IMR-90 (cell line): ENCODE measurements around the gene CNDP2. TPM values are rescaled to one million over a fixed set of nuclear protein-coding genes. Genes with fewer than 3 reads are reported as not detected.

ENCODE experiments used
- ATAC-seq: fragments of 200-7000 bp; cut with Tn5 transposase; 2 replicates; pipeline ENCODE4 v1.9.1; 2020; ENCODE audit warnings: low read depth, mild to moderate bottlenecking, moderate library complexity
- BruUV-seq: library from RNA; stranded (reverse); fragments of 400-500 nt; replicated peaks from 2 replicates; lab custom pipeline; 2021; lab: Mats Ljungman, UMichigan
- CTCF ChIA-PET: fragments of 300-600 bp; formaldehyde crosslinking; extraction: SDS; loops from one replicate; lab custom pipeline; 2021; ENCODE audit warnings: antibody characterized with exemption; lab: Yijun Ruan, JAX
- POLR2A ChIA-PET: fragments of 300-600 bp; sonication (Branson Sonifier 250); formaldehyde crosslinking; loops from one replicate; lab custom pipeline; 2022; ENCODE audit warnings: antibody characterized with exemption; ENCODE audit not compliant: unreplicated experiment; lab: Charles Lee
- DNase-seq: peaks from one replicate; pipeline ENCODE4 v3.0.0; 2013
- H2AFZ ChIP-seq: replicated peaks from 2 replicates; pipeline ENCODE3; 2013; ENCODE audit warnings: low read length, mild to moderate bottlenecking; ENCODE audit not compliant: poor library complexity
- H2AK5ac ChIP-seq: 2 replicates; pipeline ENCODE4 v1.6.1; 2013; ENCODE audit warnings: low read depth, low read length, inconsistent platforms
- H2AK9ac ChIP-seq: replicated peaks from 2 replicates; pipeline ENCODE3; 2013; ENCODE audit warnings: mild to moderate bottlenecking, low read depth, low read length, moderate library complexity; ENCODE audit not compliant: poor library complexity
- H2BK120ac ChIP-seq: 2 replicates; pipeline ENCODE4 v1.6.1; 2013; ENCODE audit warnings: low read depth, low read length, inconsistent platforms
- H2BK15ac ChIP-seq: 3 replicates; pipeline ENCODE4 v1.6.1; 2013; ENCODE audit warnings: low read depth, low read length, inconsistent platforms
- H2BK20ac ChIP-seq: 2 replicates; pipeline ENCODE4 v1.6.1; 2013; ENCODE audit warnings: low read depth, mild to moderate bottlenecking, inconsistent platforms, low read length, moderate library complexity
- H2BK5ac ChIP-seq: 2 replicates; pipeline ENCODE4 v1.6.1; 2013; ENCODE audit warnings: mild to moderate bottlenecking, low read depth, low read length, inconsistent platforms; ENCODE audit not compliant: poor library complexity, severe bottlenecking
- H3K14ac ChIP-seq: replicated peaks from 2 replicates; pipeline ENCODE4 v1.6.1; 2013; ENCODE audit warnings: low read depth, low read length, inconsistent platforms
- H3K18ac ChIP-seq: 2 replicates; pipeline ENCODE4 v1.6.1; 2013; ENCODE audit warnings: low read depth, low read length, control low read depth
- H3K23ac ChIP-seq: 2 replicates; pipeline ENCODE4 v1.6.1; 2013; ENCODE audit warnings: low read depth, low read length, inconsistent platforms
- H3K27ac ChIP-seq: 2 replicates; pipeline ENCODE4 v1.5.1; 2013; ENCODE audit warnings: mild to moderate bottlenecking, control low read depth, low read length; ENCODE audit not compliant: insufficient read depth
- H3K27me3 ChIP-seq: 2 replicates; pipeline ENCODE4 v1.6.1; 2013; ENCODE audit warnings: low read length; ENCODE audit not compliant: control insufficient read depth, insufficient read depth
- H3K36me3 ChIP-seq: 2 replicates; pipeline ENCODE4 v1.6.1; 2013; ENCODE audit warnings: low read length, mixed read lengths; ENCODE audit not compliant: control insufficient read depth, insufficient read depth
- H3K4ac ChIP-seq: 2 replicates; pipeline ENCODE4 v1.6.1; 2013; ENCODE audit warnings: low read depth, low read length, inconsistent platforms
- H3K4me1 ChIP-seq: 2 replicates; pipeline ENCODE4 v1.6.1; 2013; ENCODE audit warnings: low read length, mixed read lengths; ENCODE audit not compliant: control insufficient read depth, insufficient read depth
- H3K4me2 ChIP-seq: 2 replicates; pipeline ENCODE4 v1.6.1; 2013; ENCODE audit warnings: low read depth, mild to moderate bottlenecking, control low read depth, low read length, moderate library complexity
- H3K4me3 ChIP-seq: 2 replicates; pipeline ENCODE4 v1.5.1; 2013; ENCODE audit warnings: low read depth, mild to moderate bottlenecking, control low read depth, low read length, moderate library complexity; ENCODE audit not compliant: insufficient read depth
- H3K56ac ChIP-seq: 2 replicates; pipeline ENCODE4 v1.6.1; 2013; ENCODE audit warnings: low read length, inconsistent platforms; ENCODE audit not compliant: insufficient read depth; ENCODE audit errors: extremely low read depth
- H3K79me1 ChIP-seq, 2 experiments: 2 replicates each; pipeline ENCODE4 v1.6.1; 2013; ENCODE audit warnings: low read length in 2 of 2, inconsistent platforms in 1 of 2, low read depth in 1 of 2
- H3K9ac ChIP-seq: 2 replicates; pipeline ENCODE4 v1.6.1; 2013; ENCODE audit warnings: low read depth, low read length, control low read depth
- H3K9me1 ChIP-seq: 2 replicates; pipeline ENCODE4 v1.6.1; 2013; ENCODE audit warnings: low read length, inconsistent platforms; ENCODE audit not compliant: insufficient read depth
- H3K9me3 ChIP-seq: 2 replicates; pipeline ENCODE4 v1.6.1; 2013; ENCODE audit warnings: low read length; ENCODE audit not compliant: control insufficient read depth, insufficient read depth
- H4K20me1 ChIP-seq: 2 replicates; pipeline ENCODE4 v1.6.1; 2013; ENCODE audit warnings: low read length, inconsistent platforms; ENCODE audit not compliant: insufficient read depth
- H4K5ac ChIP-seq: 2 replicates; pipeline ENCODE4 v1.6.1; 2013; ENCODE audit warnings: mild to moderate bottlenecking, low read depth, low read length, control low read depth
- H4K8ac ChIP-seq, 2 experiments: 2 replicates each; pipeline ENCODE4 v1.6.1; 2013; ENCODE audit warnings: low read depth in 2 of 2, low read length in 2 of 2, control low read depth in 1 of 2, inconsistent platforms in 1 of 2
- H4K91ac ChIP-seq: 2 replicates; pipeline ENCODE4 v1.6.1; 2013; ENCODE audit warnings: low read depth, low read length, inconsistent platforms; ENCODE audit not compliant: insufficient read depth
- CEBPB ChIP-seq: IDR thresholded peaks from 2 replicates; pipeline ENCODE4 v1.6.1; 2012; ENCODE audit warnings: low read depth, low read length, improper control_type of control experiment
- CHD1 ChIP-seq: IDR thresholded peaks from 2 replicates; pipeline ENCODE4 v1.6.1; 2012; ENCODE audit warnings: low read depth, low read length, improper control_type of control experiment
- FOS ChIP-seq: fragments of 150-350 bp; IDR thresholded peaks from 2 replicates; pipeline ENCODE4 v1.6.1; 2016; ENCODE audit warnings: low read depth, low read length
- MAZ ChIP-seq: IDR thresholded peaks from 2 replicates; pipeline ENCODE4 v1.6.1; 2012; ENCODE audit warnings: low read depth, mild to moderate bottlenecking, low read length, improper control_type of control experiment, moderate library complexity, borderline replicate concordance
- NFE2L2 ChIP-seq: fragments of 150-350 bp; IDR thresholded peaks from 2 replicates; pipeline ENCODE4 v1.6.1; 2016; ENCODE audit warnings: low read depth, mild to moderate bottlenecking, low read length
- RAD21 ChIP-seq: IDR thresholded peaks from 2 replicates; pipeline ENCODE4 v1.6.1; 2012; ENCODE audit warnings: low read length, improper control_type of control experiment
- WGBS, 2 experiments: methylation state at CpG; one replicate each; pipeline versions ENCODE4 v1.1.5 to v1.1.7; 2013; ENCODE audit warnings: missing lambda C conversion rate in 2 of 2; ENCODE audit not compliant: insufficient read length in 1 of 2; ENCODE audit errors: extremely low coverage in 2 of 2; 5-methylcytosine and 5-hydroxymethylcytosine counted together
- dilution Hi-C: fragments of 300-500 bp; cut with HindIII; formaldehyde crosslinking; loops from one replicate; pipeline ENCODE4 v1.14.3; 2018; ENCODE audit warnings: low sequenced_read_pairs; ENCODE audit not compliant: unreplicated experiment
- in situ Hi-C: fragments of 300-500 bp; cut with MboI; formaldehyde crosslinking; loops from 3 replicates; pipeline ENCODE4 v1.14.3; 2019; ENCODE audit warnings: low sequenced_read_pairs, inconsistent platforms, mixed read lengths
- intact Hi-C: fragments of 100-400 bp; cut with micrococcal nuclease; formaldehyde crosslinking; loops from 2 replicates; pipeline ENCODE4 v1.10.0; 2022
- polyA plus RNA-seq, 3 experiments: library from polyadenylated mRNA; depleted of rRNA; stranded (reverse); fragments of >200 nt; gene quantifications; 2 replicates each; pipeline ENCODE4 v1.2.3, GENCODE V29; 2012; ENCODE audit warnings: low replicate concordance in 1 of 3
- total RNA-seq: library from RNA; depleted of rRNA; stranded (reverse); fragments of >200 nt; gene quantifications from 2 replicates; pipeline ENCODE4 v1.2.3, GENCODE V29; 2012
- TF ChIP-seq, protein P1 (sequence below): fragments of 150-350 bp; IDR thresholded peaks from 2 replicates; pipeline ENCODE4 v1.6.1; 2016; ENCODE audit warnings: low read depth, mild to moderate bottlenecking, low read length, moderate library complexity, borderline replicate concordance

The CNDP2 gene
- total and polyA plus RNA-seq, 2 of the 4 experiments (the other 2 are of a cell fraction), result 52.0 to 67.9 TPM

GRCh38 chr18:74517236-74517630 lies 21.1 kb downstream of the CNDP2 start:
- Histone ChIP-seq H4K8ac (no peak overlapping the region), H4K20me1 (no peaks in the 10 kb centered on the region; the same call in 1 of the 2 replicates), H3K18ac (no peak overlapping the region), H3K79me1 (no peaks in the 10 kb centered on the region; a peak in 1 of 4 replicates), H3K27me3 (no peaks in the 10 kb centered on the region), H3K27ac (no peak overlapping the region), H3K9ac (no peak overlapping the region), H2BK120ac (no peak overlapping the region), H3K23ac (no peak overlapping the region), H3K4ac (no peak overlapping the region), H2BK15ac (no peak overlapping the region), H2AK5ac (no peak overlapping the region), H3K9me3 (no peaks in the 10 kb centered on the region), H3K9me1 (no peaks in the 10 kb centered on the region), H2BK5ac (no peak overlapping the region), H4K91ac (no peak overlapping the region), H3K14ac (no peak overlapping the region), H2BK20ac (no peak overlapping the region), H3K56ac (no peak overlapping the region), H3K36me3 (peaks cover 57% of the 10 kb centered on the region), H4K5ac (no peak overlapping the region), H3K4me3 (no peak overlapping the region), H3K4me1 (no peaks in the 10 kb centered on the region), H2AK9ac (no peak overlapping the region), H3K4me2 (no peak overlapping the region), H2AFZ (no peak overlapping the region)
- ATAC-seq (no peak), DNase-seq (no peak)
- TF ChIP-seq, protein P1, sequence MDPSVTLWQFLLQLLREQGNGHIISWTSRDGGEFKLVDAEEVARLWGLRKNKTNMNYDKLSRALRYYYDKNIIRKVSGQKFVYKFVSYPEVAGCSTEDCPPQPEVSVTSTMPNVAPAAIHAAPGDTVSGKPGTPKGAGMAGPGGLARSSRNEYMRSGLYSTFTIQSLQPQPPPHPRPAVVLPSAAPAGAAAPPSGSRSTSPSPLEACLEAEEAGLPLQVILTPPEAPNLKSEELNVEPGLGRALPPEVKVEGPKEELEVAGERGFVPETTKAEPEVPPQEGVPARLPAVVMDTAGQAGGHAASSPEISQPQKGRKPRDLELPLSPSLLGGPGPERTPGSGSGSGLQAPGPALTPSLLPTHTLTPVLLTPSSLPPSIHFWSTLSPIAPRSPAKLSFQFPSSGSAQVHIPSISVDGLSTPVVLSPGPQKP, result no peak
- no peak for TF ChIP-seq MAZ
- TF ChIP-seq FOS, result no peak
- TF ChIP-seq CHD1, result no peak
- TF ChIP-seq NFE2L2, result no peak
- TF ChIP-seq RAD21, result no peak
- TF ChIP-seq CEBPB, result no peak
- intact Hi-C loops, result no loop called here
- ChIA-PET POLR2A (interaction anchor here (0.6 kb wide), 1 partner anchor 34 kb away, joined by 5 read pairs; no protein-coding TSS in a partner anchor), CTCF (no interaction called here)
- dilution Hi-C loops, result no loop called here
- WGBS, 2 experiments, result 91% methylated on average over 10 of the region's 15 CpGs; no CpG with 5 or more reads in 1 of the 2 experiments
- no TSS peak for BruUV-seq
- in situ Hi-C loops, result no loop called here
